GM21526 (cell line): ENCODE results near the gene MGAT4D.
"Not testable (repeated sequence)": the region's sequence is repeated elsewhere in the genome, so short reads cannot be mapped to it uniquely, and the experiment has no call there.

Source experiments
- ATAC-seq: cut with Tn5 transposase; IDR thresholded peaks from one replicate; pipeline ENCODE4 v1.9.1; 2021; ENCODE audit warnings: moderate library complexity; ENCODE audit not compliant: unreplicated experiment, low FRiP score

MGAT4D gene

DNA sequence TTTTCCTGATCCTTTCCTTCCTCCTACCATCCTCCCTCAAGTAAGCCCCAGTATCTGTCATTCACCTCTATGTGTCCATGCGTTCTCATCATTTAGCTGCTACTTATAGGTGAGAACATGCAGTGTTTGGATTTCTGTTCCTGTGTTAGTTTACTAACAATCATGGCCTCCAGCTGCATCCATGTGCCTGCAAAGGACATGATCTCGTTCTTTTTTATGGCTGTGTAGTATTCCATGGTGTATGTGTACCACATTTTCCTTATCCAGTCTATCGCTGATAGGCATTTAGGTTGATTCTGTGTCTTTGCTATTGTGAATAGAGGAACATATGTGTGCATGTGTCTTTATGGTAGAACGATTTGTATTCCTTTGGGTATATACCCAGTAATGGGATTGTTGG lies 53.7 kb downstream of the MGAT4D start:
- ATAC-seq = not testable (repeated sequence)

DNA sequence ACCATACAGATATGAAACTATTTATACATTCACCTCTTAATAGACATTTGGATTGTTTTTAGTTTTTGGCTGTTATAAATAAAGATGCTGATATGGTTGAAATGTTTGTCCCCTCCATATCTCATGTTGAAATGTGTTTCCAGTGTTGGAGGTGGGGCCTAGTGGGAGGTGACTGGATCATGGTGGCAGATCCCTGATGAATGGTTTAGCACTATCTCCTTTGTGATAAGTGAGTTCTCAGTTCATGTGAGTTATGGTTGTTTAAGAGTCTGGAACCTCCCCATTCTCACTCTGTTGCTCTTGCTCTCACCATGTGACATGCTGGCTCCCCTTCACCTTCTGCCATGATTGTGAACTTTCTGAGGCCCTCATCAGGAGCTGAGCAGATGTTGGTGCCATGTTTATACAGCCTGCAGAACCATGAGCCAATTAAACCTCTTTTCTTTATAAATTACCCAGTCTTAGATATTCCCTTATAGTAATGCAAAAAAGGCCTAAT lies 58.4 kb downstream of the MGAT4D start:
- no peak for ATAC-seq

DNA sequence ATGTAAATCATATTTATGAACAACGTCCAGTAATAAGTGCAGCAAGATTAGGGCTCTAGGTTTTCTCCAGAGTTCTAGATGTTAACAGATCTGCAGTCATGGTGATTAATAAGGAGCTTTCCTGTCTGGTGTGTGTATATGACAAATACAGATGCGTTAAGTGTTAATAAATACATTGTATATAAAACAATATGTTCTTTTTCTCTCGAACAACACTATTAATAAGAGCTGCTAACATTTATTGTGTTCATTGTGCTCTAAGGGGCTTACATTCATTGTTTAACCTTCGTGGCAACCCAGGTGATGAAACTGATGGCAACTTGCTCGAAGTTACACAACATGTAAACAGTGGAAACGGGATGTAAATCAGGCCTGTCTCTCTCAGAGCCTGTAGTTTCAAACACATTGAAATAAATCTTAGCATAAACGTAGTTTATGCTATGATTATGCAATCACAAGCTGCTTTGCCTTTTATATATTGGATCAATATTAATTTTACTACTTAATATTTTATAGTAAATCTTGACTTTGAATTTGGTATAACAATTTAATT lies 70.1 kb downstream of the MGAT4D start:
- no peak for ATAC-seq

DNA sequence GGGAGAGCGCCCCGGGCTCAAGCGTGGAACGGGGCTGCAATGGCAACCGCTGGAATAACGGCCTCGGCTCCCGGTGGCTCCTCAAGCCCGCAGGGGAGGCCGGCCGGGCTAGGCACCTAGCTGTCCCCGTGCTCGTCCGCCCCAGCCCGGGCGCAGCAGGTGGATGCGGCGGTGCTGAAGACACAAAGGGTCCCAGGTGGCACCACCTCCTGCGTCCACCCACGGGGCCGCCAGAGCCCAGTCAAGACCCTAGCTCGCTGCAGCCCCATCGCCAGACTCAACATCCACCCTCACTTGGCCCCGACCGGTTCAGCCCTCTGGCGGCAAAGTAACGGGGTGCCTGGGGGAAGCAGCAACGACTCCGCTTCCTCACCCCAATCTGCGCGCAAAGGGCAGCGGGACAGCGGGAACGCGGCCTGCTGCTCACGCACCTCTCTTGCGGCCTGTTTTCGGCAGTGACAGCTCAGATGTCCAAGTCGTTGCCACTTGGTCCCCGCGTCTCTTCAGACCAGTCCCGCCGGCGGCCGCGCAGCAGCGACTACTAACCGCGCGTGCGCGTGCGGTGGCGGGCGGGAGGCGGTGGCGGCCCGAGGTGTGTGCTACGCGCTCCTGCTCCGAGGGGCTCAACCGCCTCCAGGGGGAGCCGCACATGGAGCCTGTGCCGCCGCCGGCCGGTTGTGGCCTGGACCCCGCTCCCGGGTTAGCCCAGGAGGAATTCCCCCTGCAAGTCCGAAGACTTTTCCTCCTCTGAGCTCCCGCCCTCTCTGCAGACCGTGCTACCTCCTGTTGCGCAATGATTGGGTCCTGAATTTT lies 70.8 kb downstream of the MGAT4D start, which contains the start of gene CLGN:
Gene CLGN (minus strand): TSS at position 543 of the 813 bp plus-strand sequence. CDS start 14,570 bp downstream, outside the sequence.
- peak; percentile 91 for ATAC-seq

DNA sequence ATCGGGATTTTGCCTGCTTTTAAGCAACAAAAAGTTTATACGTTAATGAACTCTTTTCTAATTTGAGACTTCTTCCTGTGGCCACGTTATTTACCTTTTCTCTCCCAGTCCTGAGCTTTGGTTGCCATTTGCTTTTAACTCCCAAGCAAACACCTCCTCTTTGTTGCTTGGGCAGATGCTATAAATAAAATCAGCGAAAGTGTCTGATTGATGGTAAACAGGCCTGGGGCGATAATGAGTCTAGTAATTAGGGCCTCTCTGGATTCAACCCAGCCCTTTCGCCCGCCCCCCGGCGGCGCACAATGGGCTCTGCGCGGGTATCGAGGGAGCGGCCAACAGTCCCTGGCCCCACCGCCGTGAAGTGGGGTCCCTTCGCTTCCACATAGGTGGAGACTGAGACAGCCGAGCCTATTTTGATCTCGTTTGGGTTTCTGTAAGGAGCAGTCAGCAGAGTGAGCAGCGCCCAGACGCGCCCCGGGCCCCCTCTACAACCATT lies 71.4 kb downstream of the MGAT4D start:
- ATAC-seq = peak; percentile 22

DNA sequence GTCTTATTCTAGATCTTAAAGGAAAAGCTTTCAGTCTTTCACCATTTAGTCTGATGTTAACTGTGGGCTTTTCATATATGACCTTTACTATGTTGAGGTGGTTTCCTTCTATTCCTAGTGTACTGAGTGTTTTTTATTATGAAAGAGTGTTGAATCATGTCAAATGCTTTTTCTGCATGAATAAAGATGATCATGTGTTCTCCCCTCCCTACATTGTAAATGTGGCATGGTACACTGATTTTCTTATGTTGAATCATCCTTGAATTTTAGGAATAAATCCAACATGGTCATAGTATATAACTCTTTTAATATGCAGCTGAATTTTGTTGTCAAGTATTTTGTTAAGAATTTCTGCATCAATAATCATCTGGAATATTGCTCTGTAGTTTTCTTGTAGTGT lies 75.0 kb downstream of the MGAT4D start:
- ATAC-seq = no peak

DNA sequence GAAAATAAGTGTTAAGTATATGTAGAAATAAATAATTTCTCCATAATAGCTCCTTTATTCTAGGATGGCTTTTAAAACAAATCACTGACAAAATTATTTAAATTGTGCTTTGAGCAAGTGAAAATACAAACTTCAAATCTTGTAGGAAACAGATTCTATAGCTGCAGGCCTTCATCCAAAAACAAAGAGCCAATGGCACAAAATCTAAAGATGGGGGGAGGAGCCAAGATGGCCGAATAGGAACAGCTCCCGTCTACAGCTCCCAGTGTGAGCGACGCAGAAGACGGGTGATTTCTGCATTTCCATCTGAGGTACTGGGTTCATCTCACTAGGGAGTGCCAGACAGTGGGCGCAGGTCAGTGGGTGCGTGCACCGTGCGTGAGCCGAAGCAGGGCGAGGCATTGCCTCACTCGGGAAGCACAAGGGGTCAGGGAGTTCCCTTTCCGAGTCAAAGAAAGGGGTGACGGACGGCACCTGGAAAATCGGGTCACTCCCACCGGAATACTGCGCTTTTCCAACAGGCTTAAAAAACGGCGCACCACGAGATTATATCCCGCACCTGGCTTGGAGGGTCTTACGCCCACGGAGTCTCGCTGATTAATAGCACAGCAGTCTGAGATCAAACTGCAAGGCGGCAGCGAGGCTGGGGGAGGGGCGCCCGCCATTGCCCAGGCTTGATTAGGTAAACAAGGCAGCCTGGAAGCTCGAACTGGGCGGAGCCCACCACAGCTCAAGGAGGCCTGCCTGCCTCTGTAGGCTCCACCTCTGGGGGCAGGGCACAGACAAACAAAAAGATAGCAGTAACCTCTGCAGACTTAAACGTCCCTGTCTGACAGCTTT lies 84.7 kb downstream of the MGAT4D start:
- ATAC-seq = not testable (repeated sequence)

DNA sequence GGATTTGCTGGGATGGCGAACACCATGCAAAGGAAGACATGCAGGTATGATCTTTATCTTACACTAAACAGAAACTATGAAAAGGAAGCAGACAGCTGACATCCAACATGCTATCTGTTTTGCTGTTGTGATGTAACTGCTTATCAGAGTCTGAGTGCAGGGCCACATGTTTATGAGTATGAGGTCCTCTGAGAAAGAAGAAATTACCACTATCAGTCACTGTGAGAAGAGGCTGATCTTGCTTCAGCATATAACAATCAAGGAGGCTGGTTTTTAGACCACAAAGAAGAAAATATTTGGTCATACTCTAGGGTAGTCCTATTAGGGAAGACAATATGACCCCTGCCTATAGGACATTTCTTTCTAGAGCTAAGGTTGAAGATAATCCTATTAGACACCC lies 89.1 kb downstream of the MGAT4D start:
- ATAC-seq = no peak

DNA sequence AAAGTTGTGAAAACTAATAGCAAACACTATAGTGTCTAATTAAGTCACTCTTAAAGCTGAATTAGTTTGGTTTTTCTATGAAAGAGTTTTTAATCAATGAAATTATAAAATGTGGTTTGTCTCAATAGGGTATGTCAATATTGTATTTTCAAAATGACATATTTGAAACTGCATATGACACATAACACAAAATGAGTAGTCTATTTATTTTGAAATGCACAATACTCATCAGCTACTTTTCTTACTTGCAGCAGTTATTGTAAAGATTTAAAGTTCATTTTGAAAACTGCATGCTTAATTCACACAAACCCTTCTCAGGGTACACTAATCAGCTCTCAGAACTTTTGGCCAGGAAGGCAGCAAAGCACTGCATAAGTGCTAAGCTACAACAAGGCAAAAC lies 91.8 kb downstream of the MGAT4D start:
- ATAC-seq = no peak

DNA sequence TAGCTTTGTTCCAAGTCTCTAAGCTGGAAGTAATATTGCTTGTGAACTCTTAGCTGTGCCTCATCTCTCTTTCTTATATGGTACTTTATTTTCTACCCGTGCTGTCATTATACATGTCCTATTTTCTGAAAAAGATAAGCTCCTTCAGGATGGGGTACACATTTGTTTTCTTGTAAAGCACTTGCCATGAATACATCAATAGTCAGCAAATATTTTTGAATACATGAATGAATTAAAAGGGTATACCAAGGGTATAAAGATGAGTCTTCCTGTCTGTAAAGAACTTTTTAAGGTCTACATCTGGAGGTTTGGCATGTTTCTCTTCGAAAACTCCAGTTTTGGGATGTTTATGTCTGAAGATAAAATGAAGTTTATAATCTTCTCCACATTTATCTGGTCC lies 98.0 kb downstream of the MGAT4D start:
- ATAC-seq = no peak

DNA sequence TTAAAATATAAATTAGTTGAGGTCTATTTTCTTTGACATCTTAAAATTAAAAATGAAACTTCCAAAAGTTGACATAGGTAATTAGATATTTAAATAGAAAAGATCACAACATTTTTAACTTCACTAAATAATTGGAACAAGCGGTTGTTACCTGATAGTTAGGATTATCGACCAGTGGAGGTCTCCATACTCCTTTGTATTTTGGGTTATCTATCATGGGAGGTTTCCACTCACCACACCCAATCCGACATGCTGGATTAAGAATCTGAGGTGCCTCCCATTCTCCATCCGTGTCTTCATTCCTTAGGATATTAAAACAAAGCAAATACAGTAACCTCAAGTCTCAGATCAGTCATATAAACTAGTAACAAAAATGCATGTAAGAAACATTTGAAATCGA lies 102.4 kb downstream of the MGAT4D start:
- ATAC-seq = no peak
